Measurements from ENCODE around the gene DGKH. TPM values are rescaled to one million over a fixed set of nuclear protein-coding genes. Genes with fewer than 3 reads are reported as not detected.

DGKH gene
- total RNA-seq, 3 donors from 2014 or later, result 18.8 to 27.0 (median 26.3) TPM

DNA sequence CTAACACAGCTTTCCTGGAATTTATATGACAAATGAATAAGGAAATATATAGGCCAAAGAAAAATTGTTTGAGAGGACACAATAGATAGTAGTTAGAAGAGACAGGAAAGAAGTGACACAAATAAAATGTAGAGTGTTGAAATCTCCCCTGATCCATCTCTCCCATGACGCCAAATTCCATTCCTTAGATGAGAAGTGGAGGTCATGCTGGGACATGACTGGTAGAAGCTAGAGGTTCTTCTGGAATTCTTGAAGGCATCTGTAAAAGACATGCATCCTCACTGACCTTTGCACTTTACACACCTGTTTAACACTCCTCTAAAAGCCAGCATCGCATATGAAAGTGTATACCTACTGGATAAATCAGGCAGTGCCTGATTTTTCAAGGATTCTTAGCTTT lies 67.8 kb downstream of the DGKH start:
- H3K36me3 ChIP-seq (ENCODE audit: low read depth), result no peaks in the 10 kb centered on the region
- no peaks in the 10 kb centered on the region for H3K9me3 ChIP-seq
- H3K4me3 ChIP-seq, result no peak overlapping the region
- TF ChIP-seq, protein P1, sequence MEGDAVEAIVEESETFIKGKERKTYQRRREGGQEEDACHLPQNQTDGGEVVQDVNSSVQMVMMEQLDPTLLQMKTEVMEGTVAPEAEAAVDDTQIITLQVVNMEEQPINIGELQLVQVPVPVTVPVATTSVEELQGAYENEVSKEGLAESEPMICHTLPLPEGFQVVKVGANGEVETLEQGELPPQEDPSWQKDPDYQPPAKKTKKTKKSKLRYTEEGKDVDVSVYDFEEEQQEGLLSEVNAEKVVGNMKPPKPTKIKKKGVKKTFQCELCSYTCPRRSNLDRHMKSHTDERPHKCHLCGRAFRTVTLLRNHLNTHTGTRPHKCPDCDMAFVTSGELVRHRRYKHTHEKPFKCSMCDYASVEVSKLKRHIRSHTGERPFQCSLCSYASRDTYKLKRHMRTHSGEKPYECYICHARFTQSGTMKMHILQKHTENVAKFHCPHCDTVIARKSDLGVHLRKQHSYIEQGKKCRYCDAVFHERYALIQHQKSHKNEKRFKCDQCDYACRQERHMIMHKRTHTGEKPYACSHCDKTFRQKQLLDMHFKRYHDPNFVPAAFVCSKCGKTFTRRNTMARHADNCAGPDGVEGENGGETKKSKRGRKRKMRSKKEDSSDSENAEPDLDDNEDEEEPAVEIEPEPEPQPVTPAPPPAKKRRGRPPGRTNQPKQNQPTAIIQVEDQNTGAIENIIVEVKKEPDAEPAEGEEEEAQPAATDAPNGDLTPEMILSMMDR (IDR thresholded peaks at IDR 0.05), result no peak
- DNase-seq (no peak), ATAC-seq (peak; percentile 47)
- intact Hi-C loops (cut with DNase I, micrococcal nuclease), result no loop called here
- H3K4me1 ChIP-seq (ENCODE audit: low read depth), result peaks cover 4% of the 10 kb centered on the region

DNA sequence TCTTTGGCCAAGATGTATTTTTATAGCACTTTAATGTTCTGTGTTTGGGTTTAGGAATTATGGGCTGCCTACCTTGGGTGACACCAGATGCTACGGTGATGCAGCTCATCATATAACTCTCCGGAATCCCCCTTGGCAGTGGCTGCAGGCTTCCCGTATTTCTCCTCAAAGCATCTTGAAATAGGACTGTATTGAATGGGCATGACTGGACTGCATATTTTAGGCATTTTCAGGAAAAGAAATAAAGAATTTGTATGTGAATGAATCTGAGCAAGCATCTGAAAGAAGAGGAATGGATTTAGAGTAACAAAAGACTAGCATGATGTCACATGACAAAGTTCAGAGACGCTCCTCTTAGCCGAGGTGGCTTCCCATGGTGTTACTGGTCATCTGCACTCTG lies 70.6 kb downstream of the DGKH start:
- intact Hi-C loops (cut with DNase I, micrococcal nuclease), result no loop called here
- ATAC-seq, result no peak
- TF ChIP-seq, protein P1 (IDR thresholded peaks at IDR 0.05), result no peak
- peaks cover 4% of the 10 kb centered on the region for H3K4me1 ChIP-seq (ENCODE audit: low read depth)
- no peaks in the 10 kb centered on the region for H3K36me3 ChIP-seq (ENCODE audit: low read depth)
- DNase-seq, result no peak
- no peak overlapping the region for H3K4me3 ChIP-seq
- H3K9me3 ChIP-seq, result no peaks in the 10 kb centered on the region

DNA sequence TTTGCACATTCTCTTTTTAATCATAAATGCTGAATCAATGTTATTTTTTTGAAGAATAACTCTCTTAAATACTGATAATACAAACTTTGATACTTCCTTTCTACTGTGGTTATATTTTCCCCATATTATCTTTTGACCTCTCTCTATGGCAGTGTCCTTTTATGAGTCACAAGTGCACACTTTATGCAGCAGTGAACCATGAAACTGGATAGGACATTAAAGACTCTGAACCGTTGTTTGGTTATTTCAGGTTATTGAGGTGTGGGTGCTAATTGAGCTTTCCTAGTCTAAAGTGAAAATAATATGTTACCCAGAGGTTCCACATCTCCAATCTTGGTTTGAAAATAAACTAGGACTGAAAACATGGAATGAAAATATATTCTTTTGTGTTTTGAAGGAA lies 71.4 kb downstream of the DGKH start:
- no peaks in the 10 kb centered on the region for H3K9me3 ChIP-seq
- DNase-seq (no peak), ATAC-seq (peak; percentile 42)
- intact Hi-C loops (cut with DNase I, micrococcal nuclease), result no loop called here
- TF ChIP-seq, protein P1 (IDR thresholded peaks at IDR 0.05), result no peak
- H3K36me3 ChIP-seq (ENCODE audit: low read depth), result no peaks in the 10 kb centered on the region
- H3K4me1 ChIP-seq (ENCODE audit: low read depth), result peaks cover 8% of the 10 kb centered on the region
- no peak overlapping the region for H3K4me3 ChIP-seq

DNA sequence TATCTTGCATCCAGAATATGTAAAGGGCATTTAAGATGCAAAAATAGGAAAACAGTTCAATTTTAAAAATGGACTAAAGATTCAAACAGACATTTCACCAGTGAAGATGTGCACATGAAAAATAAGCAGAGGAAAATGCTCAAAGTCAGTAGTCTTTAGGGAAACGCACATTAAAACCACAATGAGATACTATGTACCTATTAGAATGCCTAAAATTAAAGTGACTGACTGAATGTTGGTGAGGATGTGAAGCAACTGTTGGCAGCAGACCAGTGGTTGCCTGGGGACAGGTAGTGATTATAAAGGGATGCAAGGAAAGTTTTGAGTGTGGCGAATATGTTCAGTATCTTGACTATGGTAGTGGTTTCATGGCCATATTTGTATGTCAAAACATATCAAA lies 75.2 kb downstream of the DGKH start:
- TF ChIP-seq, protein P1 (IDR thresholded peaks at IDR 0.05), result no peak
- intact Hi-C loops (cut with DNase I, micrococcal nuclease), result no loop called here

DNA sequence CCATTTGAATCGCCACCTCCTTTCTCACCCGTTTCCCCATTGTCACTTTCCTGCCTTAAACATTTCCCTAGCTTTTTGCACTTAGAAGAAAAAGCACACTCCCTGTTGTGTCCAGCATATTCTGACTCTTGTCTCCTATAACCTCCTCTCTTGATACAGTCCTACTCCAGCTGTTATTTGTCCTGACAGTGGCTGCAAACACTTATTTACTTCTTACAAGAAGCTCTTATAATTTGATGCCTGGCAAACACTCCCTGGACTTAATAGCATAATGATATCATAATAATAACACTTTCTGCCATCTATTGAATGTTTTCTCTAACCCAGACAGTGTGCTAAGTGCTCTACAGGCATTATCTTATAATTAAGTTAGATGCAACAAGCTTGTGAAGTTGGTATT lies 76.6 kb downstream of the DGKH start:
- no peak overlapping the region for H3K4me3 ChIP-seq
- no peaks in the 10 kb centered on the region for H3K36me3 ChIP-seq (ENCODE audit: low read depth)
- no peaks in the 10 kb centered on the region for H3K9me3 ChIP-seq
- TF ChIP-seq, protein P1 (IDR thresholded peaks at IDR 0.05), result no peak
- intact Hi-C loops (cut with DNase I, micrococcal nuclease), result no loop called here
- no peak for DNase-seq
- ATAC-seq, result no peak
- H3K4me1 ChIP-seq (ENCODE audit: low read depth), result peaks cover 6% of the 10 kb centered on the region

More for the DNA sequence above, 75.2 kb downstream of the DGKH start:
- ATAC-seq (no peak), DNase-seq (no peak)
- H3K9me3 ChIP-seq, result no peaks in the 10 kb centered on the region
- no peak overlapping the region for H3K4me3 ChIP-seq
- no peaks in the 10 kb centered on the region for H3K36me3 ChIP-seq (ENCODE audit: low read depth)
- H3K4me1 ChIP-seq (ENCODE audit: low read depth), result peaks cover 10% of the 10 kb centered on the region

DNA sequence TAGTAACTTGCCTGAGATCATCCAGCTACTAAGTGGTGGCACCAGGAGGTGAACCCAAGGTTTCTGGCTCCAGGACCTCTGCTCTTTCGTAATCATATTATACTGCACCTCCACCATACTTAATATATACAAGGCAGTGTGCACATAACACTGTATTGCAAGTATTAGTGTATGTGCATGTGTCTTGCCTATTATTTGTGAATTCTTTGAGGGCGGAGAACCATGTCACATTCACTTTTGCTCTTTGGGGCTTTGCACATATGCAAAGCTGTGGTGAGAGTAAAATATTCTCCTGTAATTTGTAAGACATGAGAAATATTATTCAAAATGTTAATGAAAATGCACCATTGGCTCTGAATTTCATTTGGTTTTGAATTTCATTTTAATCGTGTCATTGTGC lies 78.6 kb downstream of the DGKH start:
- DNase-seq (no peak), ATAC-seq (no peak)
- Histone ChIP-seq H3K4me3 (no peak overlapping the region), H3K9me3 (no peaks in the 10 kb centered on the region), H3K4me1 (ENCODE audit: low read depth) (peaks cover 6% of the 10 kb centered on the region), H3K36me3 (ENCODE audit: low read depth) (no peaks in the 10 kb centered on the region)
- intact Hi-C loops (cut with DNase I, micrococcal nuclease), result no loop called here
- TF ChIP-seq, protein P1 (IDR thresholded peaks at IDR 0.05), result no peak
